HL-60 (cell line): ENCODE results near the gene PTPRT.

ENCODE experiments used
- GABPA ChIP-seq: IDR thresholded peaks from 2 replicates; pipeline ENCODE4 v1.6.1; 2012; ENCODE audit warnings: low read depth
- POLR2AphosphoS5 ChIP-seq: IDR thresholded peaks from 2 replicates; pipeline ENCODE4 v1.6.1; 2012; ENCODE audit warnings: low read depth
- SPI1 ChIP-seq: IDR thresholded peaks from 2 replicates; pipeline ENCODE4 v1.6.1; 2012; ENCODE audit warnings: low read depth, mild to moderate bottlenecking, borderline replicate concordance
- TF ChIP-seq, protein P1 (sequence below): IDR thresholded peaks from one replicate; pipeline ENCODE4 v1.5.1; 2011; ENCODE audit warnings: low read length, control low read depth, inconsistent platforms; ENCODE audit not compliant: insufficient read depth
- TF ChIP-seq, protein P2 (sequence below): IDR thresholded peaks from 2 replicates; pipeline ENCODE4 v1.6.1; 2012; ENCODE audit warnings: low read depth; ENCODE audit not compliant: insufficient replicate concordance

DNA sequence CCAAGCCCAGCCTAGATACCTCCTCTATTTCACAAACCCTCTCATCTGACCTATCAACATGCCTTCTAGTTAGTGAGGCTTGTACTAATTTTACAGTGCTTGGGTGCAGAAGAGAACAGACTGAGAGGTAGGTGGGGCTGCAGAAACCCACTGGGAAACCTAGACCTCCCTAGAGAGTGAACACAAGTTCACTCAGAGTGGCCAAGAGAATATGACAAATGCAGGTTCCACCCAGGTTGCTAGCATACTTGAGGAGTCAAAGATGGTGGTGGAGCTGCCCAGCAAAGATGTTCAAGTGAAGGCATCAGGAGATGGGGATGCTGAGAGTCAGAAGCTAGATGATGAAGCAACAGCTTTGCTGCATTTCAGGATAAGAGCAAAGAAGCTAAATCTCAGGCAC, 337.0 kb downstream of the PTPRT start:
- TF ChIP-seq POLR2AphosphoS5 (no peak), GABPA (no peak), SPI1 (no peak)
- TF ChIP-seq, protein P1, sequence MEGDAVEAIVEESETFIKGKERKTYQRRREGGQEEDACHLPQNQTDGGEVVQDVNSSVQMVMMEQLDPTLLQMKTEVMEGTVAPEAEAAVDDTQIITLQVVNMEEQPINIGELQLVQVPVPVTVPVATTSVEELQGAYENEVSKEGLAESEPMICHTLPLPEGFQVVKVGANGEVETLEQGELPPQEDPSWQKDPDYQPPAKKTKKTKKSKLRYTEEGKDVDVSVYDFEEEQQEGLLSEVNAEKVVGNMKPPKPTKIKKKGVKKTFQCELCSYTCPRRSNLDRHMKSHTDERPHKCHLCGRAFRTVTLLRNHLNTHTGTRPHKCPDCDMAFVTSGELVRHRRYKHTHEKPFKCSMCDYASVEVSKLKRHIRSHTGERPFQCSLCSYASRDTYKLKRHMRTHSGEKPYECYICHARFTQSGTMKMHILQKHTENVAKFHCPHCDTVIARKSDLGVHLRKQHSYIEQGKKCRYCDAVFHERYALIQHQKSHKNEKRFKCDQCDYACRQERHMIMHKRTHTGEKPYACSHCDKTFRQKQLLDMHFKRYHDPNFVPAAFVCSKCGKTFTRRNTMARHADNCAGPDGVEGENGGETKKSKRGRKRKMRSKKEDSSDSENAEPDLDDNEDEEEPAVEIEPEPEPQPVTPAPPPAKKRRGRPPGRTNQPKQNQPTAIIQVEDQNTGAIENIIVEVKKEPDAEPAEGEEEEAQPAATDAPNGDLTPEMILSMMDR: no peak
- TF ChIP-seq, protein P2, sequence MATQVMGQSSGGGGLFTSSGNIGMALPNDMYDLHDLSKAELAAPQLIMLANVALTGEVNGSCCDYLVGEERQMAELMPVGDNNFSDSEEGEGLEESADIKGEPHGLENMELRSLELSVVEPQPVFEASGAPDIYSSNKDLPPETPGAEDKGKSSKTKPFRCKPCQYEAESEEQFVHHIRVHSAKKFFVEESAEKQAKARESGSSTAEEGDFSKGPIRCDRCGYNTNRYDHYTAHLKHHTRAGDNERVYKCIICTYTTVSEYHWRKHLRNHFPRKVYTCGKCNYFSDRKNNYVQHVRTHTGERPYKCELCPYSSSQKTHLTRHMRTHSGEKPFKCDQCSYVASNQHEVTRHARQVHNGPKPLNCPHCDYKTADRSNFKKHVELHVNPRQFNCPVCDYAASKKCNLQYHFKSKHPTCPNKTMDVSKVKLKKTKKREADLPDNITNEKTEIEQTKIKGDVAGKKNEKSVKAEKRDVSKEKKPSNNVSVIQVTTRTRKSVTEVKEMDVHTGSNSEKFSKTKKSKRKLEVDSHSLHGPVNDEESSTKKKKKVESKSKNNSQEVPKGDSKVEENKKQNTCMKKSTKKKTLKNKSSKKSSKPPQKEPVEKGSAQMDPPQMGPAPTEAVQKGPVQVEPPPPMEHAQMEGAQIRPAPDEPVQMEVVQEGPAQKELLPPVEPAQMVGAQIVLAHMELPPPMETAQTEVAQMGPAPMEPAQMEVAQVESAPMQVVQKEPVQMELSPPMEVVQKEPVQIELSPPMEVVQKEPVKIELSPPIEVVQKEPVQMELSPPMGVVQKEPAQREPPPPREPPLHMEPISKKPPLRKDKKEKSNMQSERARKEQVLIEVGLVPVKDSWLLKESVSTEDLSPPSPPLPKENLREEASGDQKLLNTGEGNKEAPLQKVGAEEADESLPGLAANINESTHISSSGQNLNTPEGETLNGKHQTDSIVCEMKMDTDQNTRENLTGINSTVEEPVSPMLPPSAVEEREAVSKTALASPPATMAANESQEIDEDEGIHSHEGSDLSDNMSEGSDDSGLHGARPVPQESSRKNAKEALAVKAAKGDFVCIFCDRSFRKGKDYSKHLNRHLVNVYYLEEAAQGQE: no peak
